Aorta (tissue), 5 donors: ENCODE measurements around the gene MOV10. TPM values are rescaled to one million over a fixed set of nuclear protein-coding genes. Genes with fewer than 3 reads are reported as not detected.
A peak's percentile ranks its signal among the peaks of the same experiment; 100 is the strongest.

Experiments used
- ATAC-seq: fragments of 200-7000 bp; cut with Tn5 transposase; one replicate; pipeline ENCODE4 v1.9.1; 2022; ENCODE audit warnings: moderate library complexity; ENCODE audit not compliant: low FRiP score
- DNase-seq, 2 donors: peaks; one replicate each; pipeline ENCODE4 v3.0.0-alpha.2; 2020
- H3K27ac ChIP-seq, 2 donors: one replicate each; pipeline ENCODE4 v1.5.1; 2013; ENCODE audit warnings: low read length in 2 of 2, mild to moderate bottlenecking in 2 of 2, moderate library complexity in 2 of 2, control low read depth in 1 of 2, inconsistent platforms in 1 of 2, low read depth in 1 of 2
- H3K27me3 ChIP-seq, 2 donors: one replicate each; pipeline ENCODE4 v1.6.1; 2013; ENCODE audit warnings: control low read depth in 1 of 2, low read length in 1 of 2, mild to moderate bottlenecking in 1 of 2, moderate library complexity in 1 of 2; ENCODE audit not compliant: insufficient read depth in 2 of 2, control insufficient read depth in 1 of 2
- H3K36me3 ChIP-seq, 2 donors: one replicate each; pipeline ENCODE4 v1.6.1; 2013; ENCODE audit warnings: control low read depth in 1 of 2, low read length in 1 of 2, mild to moderate bottlenecking in 1 of 2; ENCODE audit not compliant: insufficient read depth in 2 of 2, control insufficient read depth in 1 of 2
- H3K4me1 ChIP-seq, 2 donors: one replicate each; pipeline ENCODE4 v1.6.1; 2013; ENCODE audit warnings: low read length in 2 of 2, control low read depth in 1 of 2, mild to moderate bottlenecking in 1 of 2, moderate library complexity in 1 of 2; ENCODE audit not compliant: insufficient read depth in 2 of 2, control insufficient read depth in 1 of 2
- H3K4me3 ChIP-seq, 2 donors: one replicate each; pipeline ENCODE4 v1.5.1; 2013; ENCODE audit warnings: low read length in 2 of 2, control low read depth in 1 of 2, mild to moderate bottlenecking in 1 of 2
- H3K9me3 ChIP-seq: one replicate; pipeline ENCODE4 v1.6.1; 2013; ENCODE audit warnings: mild to moderate bottlenecking, low read length; ENCODE audit not compliant: control insufficient read depth
- WGBS, 2 donors: extraction: QIAGEN DNeasy Blood & Tissue Kit; methylation state at CpG; one replicate each; pipeline ENCODE4 v1.1.7; 2013; 5-methylcytosine and 5-hydroxymethylcytosine counted together
- intact Hi-C, 2 donors: fragments of 100-400 bp; cut with DNase I; formaldehyde crosslinking; loops; one replicate each; pipeline versions ENCODE4 v1.14.2 to v1.15.0; 2022
- polyA plus RNA-seq, 2 donors: library from polyadenylated mRNA; stranded (reverse); fragments of 200-250 nt; gene quantifications; one replicate each; pipeline ENCODE4 v1.2.3, GENCODE V29; 2013
- total RNA-seq, 2 donors: library from RNA; stranded (reverse); fragmentation: NEBNext Ultra II Directional; extraction: Animal tissue kit (Norgen Biotek cat#: 25700); gene quantifications; one replicate each; pipeline ENCODE4 v1.2.1, GENCODE V29; 2021
- donor health status: healthy with polysubstance abuse.
- donor health status: Bipolar disorder and iron deficiency.
- donor health status: DM: no; HTN: no; CAD: no.
- donor health status: DM: no; HTN: no; CAD: no.
- donor health status: DM: yes; HTN: yes; CAD: no.

The MOV10 gene
- total and polyA plus RNA-seq, 4 donors = 10.8 to 73.4 (median 45.1) TPM

DNA sequence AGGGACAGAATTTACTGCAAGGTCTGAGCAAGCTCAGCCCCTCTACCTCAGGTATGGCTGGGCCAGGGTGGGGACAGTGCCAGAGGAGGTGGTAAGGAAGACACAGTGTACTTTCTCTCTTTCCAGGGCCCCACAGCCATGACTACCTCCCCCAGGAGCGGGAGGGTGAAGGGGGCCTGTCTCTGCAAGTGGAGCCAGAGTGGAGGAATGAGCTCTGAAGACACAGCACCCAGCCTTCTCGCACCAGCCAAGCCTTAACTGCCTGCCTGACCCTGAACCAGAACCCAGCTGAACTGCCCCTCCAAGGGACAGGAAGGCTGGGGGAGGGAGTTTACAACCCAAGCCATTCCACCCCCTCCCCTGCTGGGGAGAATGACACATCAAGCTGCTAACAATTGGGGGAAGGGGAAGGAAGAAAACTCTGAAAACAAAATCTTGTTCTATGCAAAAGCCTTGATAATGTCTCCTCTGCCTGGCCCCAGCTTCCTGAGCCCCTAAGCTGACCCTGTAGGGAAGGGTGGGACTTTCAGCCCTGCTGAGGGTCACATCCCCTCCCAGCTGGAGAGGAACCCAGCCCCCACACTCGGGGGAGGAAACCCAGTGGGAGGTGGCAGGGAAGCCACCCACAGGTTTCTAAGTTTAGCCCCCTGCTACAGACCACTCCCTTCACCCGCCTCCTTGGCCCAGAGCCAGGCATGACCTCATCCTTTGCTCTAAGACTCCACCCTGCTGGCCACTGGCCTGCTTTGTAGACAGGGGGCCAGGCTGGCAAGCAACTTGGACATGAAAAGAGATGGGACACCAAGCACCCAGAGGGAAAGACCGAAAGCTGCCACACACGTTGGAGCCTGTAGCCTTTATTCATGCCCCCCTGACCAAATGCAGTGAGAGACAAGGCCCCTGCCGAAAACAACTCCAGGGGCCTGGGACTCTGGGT lies 26.1 kb downstream of the MOV10 start:
- 5 to 7% methylated on average over 7 of the region's 7 CpGs for WGBS, 2 donors

DNA sequence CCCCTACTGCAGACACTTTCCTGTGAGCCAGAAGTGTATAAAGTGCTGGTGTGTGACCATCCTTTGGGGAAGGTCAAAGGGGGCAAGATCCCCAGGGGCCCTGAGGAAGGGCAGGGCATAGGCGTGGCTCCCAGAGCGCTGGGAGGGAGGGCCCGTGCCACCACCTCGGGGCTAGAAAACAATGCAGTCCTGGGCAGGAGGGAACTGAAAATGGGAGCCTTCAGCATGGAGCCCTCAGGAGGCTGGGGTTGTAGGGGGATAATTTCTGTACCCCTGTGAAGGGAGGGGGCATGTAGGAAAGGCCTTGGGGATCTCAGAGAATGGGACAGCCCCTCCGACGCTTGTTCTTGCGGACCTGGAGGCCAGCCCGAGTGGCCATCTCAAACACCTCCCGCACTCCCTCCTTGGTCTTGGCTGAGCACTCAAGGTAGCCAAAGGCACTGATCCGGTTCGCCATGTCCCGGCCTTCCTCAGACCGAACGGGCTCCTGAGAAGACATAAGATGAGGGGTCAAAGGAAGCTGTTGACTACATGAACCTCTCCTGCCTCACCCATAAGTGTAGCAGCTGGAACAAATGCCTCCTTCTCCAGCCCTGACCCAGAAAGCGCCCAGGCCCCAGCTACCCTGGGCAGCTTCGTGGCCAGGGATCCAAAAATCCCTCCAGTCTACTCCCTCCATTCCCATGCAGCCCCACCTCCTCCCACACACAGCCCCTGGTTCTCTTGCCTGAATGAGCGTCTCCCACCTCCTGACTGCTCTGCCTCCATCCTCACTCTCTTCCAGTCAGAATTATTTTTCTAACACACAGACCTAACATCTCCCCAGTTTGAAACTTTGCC lies 27.0 kb downstream of the MOV10 start:
- no peaks in the 10 kb centered on the region for H3K9me3 ChIP-seq
- H3K27ac ChIP-seq = peak overlapping the region; percentile 52 to 82
- no peak overlapping the region for H3K4me3 ChIP-seq
- 72 to 74% methylated on average over 17 of the region's 17 CpGs for WGBS, 2 donors
- H3K4me1 ChIP-seq = no peaks in the 10 kb centered on the region
- intact Hi-C loops = loop anchor here in 1 of 2 donors (5.0 to 10.0 kb wide), 3 partner anchors 64 to 237 kb away; no protein-coding TSS in a partner anchor
- no peaks in the 10 kb centered on the region for H3K27me3 ChIP-seq
- DNase-seq (peak in 1 of 2 donors; percentile 66), ATAC-seq (no peak)
- no peaks in the 10 kb centered on the region for H3K36me3 ChIP-seq

More for the DNA sequence above, 26.1 kb downstream of the MOV10 start:
- DNase-seq (peak; percentile 98 to 100), ATAC-seq (peak; percentile 88)
- Histone ChIP-seq H3K27me3 (no peaks in the 10 kb centered on the region), H3K36me3 (no peaks in the 10 kb centered on the region), H3K4me3 (no peak overlapping the region), H3K27ac (peak overlapping the region; percentile 52 to 82), H3K4me1 (no peaks in the 10 kb centered on the region), H3K9me3 (no peaks in the 10 kb centered on the region)
- intact Hi-C loops = loop anchor here in 1 of 2 donors (1.0 to 10.0 kb wide), 4 partner anchors 25 to 236 kb away; no protein-coding TSS in a partner anchor

DNA sequence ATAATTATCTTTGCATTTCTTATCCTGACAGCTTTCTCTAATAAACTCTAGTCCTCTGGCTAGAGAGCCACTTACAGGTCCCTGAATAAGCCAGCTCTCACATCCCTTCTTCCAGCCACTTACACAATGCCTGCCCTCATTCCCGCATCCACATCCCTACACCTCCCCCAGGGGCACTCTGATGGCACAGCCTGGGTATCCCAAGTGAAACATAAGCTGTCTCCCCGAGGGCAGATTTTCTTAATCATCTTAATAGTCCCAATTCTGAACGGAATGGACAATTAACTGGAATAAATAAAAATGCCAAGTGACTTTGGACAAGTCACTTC lies 27.6 kb downstream of the MOV10 start:
- H3K27me3 ChIP-seq = no peaks in the 10 kb centered on the region
- no peaks in the 10 kb centered on the region for H3K36me3 ChIP-seq
- H3K4me3 ChIP-seq = no peak overlapping the region
- ATAC-seq (no peak), DNase-seq (peak in 1 of 2 donors; percentile 20)
- intact Hi-C loops = loop anchor here in 1 of 2 donors (5.0 to 10.0 kb wide), 3 partner anchors 65 to 237 kb away; no protein-coding TSS in a partner anchor
- whole genome bisulfite sequencing, 2 donors = 61 to 62% methylated on average over 3 of the region's 3 CpGs
- H3K9me3 ChIP-seq = no peaks in the 10 kb centered on the region
- no peaks in the 10 kb centered on the region for H3K4me1 ChIP-seq
- no peak overlapping the region for H3K27ac ChIP-seq

DNA sequence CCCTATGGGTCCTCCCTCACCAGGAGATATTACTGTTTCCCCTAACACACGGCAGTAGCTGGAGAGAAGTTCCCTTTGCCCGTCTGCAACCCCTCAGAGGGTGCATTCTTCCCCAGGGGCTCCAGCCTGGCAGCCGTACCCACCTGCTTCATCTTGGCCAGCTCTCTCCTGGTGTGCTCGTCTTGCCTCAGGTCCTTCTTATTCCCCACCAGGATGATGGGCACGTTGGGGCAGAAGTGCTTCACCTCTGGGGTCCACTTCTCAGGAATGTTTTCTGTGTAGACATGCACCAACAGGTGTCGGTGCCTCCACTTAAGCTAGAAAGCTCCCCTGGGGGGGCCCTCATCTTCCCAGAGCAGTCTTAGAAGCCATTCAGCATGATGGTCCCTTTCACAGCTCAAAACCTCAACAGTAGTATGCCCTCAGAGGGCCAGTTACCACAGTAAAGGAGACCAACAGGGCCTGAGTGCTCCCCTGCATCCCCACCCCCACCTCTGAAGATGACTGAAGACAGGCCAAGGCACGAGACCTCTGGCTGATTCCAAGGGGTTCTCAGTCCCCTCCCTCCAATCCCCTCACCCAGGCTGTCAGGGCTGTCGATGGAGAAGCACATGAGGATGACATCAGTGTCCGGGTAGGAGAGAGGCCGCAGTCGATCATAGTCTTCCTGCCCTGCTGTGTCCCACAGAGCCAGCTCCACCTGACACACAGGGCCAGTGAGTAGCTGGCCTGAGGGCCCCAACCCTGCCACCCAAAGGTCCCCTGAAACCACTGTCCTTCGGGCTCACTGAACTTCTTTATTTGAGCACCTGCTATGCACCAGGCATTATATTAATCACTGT lies 28.2 kb downstream of the MOV10 start:
- intact Hi-C loops = loop anchor here in 1 of 2 donors (5.0 to 10.0 kb wide), 3 partner anchors 65 to 238 kb away; no protein-coding TSS in a partner anchor
- H3K27me3 ChIP-seq = no peaks in the 10 kb centered on the region
- H3K9me3 ChIP-seq = no peaks in the 10 kb centered on the region
- H3K36me3 ChIP-seq = no peaks in the 10 kb centered on the region
- WGBS, 2 donors = 59 to 63% methylated on average over 12 of the region's 12 CpGs
- no peak overlapping the region for H3K27ac ChIP-seq
- no peaks in the 10 kb centered on the region for H3K4me1 ChIP-seq
- H3K4me3 ChIP-seq = no peak overlapping the region
- ATAC-seq = no peak
- peak in 1 of 2 donors; percentile 67 for DNase-seq

DNA sequence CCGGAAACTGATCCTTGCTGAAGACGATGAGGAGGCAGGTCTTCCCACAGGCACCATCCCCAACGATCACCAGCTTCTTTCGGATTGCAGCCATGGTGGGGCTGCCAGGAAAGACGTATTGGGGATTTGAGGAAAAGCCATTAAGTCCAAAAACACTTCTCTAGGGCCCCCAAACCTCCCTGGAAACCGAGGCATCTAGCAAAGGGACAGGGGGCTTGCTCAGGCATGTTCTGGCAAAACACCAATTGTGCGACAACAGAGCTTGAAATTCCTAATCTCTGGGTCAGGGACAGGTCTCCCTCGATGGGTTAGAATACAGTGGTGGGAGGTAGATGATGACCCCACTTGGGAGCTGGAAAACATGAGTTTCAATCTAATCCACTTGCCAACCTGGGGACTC lies 29.2 kb downstream of the MOV10 start:
- intact Hi-C loops = loop anchor here in 1 of 2 donors (5.0 to 10.0 kb wide), 3 partner anchors 66 to 239 kb away; no protein-coding TSS in a partner anchor
- Histone ChIP-seq H3K27me3 (no peaks in the 10 kb centered on the region), H3K36me3 (no peaks in the 10 kb centered on the region), H3K27ac (no peak overlapping the region), H3K9me3 (no peaks in the 10 kb centered on the region), H3K4me3 (no peak overlapping the region), H3K4me1 (no peaks in the 10 kb centered on the region)
- 61 to 68% methylated on average over 8 of the region's 8 CpGs for WGBS, 2 donors
- DNase-seq = peak in 1 of 2 donors; percentile 37
- no peak for ATAC-seq

DNA sequence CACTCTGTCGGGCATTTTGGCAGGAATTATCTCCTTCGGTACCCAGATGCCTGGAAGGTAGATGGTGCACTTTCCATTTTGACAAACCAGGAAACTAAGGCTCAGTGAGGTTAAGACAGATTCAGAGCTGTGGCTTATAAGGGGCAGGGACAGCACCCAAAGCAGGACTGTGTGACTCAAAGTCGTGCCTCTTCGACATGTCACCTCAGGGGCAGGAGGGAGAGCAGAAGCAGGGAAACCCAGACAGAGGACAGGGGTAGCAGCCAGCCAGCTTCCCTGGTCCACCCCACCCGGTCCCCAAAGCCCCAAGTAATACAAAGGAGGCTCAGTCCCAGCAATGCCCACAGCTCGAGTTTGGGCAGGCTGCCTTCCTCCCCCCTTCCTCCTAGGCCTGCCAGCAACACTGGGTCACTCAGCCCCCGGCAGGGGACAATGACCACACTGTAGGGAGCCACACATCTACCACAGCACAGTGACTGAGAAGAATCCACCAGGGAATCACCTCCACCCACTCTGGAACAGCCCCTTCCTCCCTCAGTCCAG lies 30.0 kb downstream of the MOV10 start:
- ATAC-seq (no peak), DNase-seq (no peak)
- H3K9me3 ChIP-seq = no peaks in the 10 kb centered on the region
- no peaks in the 10 kb centered on the region for H3K36me3 ChIP-seq
- H3K4me1 ChIP-seq = no peaks in the 10 kb centered on the region
- H3K27ac ChIP-seq = peak overlapping the region in 1 of 2 donors; percentile 69
- 17% methylated on average over 7 of the region's 7 CpGs for WGBS, 2 donors
- H3K27me3 ChIP-seq = no peaks in the 10 kb centered on the region
- peak overlapping the region; percentile 1 to 12 for H3K4me3 ChIP-seq
- intact Hi-C loops = loop anchor here in 1 of 2 donors (5.0 to 10.0 kb wide), 3 partner anchors 67 to 240 kb away; no protein-coding TSS in a partner anchor

DNA sequence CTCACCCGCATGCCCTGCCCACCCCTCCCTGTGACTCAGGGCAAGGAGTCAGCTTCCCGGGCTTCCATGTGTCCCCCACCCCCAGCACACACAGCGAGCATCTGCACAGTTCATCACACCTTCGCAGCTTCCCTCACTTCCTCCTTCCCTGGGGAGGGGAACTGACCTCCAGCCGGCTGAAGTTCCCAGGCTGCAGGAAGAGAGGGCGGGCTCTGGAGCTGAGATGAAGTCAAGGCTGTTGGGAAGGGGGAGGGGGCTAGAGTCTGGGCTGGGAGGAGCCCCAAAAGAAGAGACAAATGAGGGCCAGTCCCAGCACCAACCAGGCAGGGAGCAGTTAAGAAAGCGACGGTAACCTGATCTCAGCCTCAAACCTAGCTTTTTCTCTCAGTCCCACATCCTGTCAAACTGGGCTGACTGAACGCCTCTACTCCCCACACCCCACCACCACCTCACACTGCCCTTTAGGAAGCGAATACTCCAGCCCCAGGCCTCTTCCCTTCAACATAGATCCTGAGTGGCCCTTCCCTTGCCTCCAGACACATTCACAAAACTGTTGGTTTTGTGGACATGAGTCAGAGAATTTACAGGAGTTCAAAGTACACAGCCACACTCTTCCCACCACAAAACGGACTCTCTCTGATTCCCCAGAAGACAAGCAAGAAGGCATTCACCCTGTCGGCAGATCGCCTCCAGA lies 30.6 kb downstream of the MOV10 start:
- Histone ChIP-seq H3K9me3 (no peaks in the 10 kb centered on the region), H3K27me3 (no peaks in the 10 kb centered on the region), H3K27ac (peak overlapping the region; percentile 38 to 69), H3K36me3 (no peaks in the 10 kb centered on the region), H3K4me1 (no peaks in the 10 kb centered on the region), H3K4me3 (peak overlapping the region; percentile 7 to 91)
- DNase-seq (peak; percentile 91 to 92), ATAC-seq (peak; percentile 73)
- 1% methylated on average over 13 of the region's 13 CpGs for WGBS, 2 donors
- intact Hi-C loops = loop anchor here (1.0 to 10.0 kb wide), 7 partner anchors 33 to 313 kb away; partner anchors contain the start of genes CAPZA1 (in 2 of the 2), ST7L (in 2 of the 2) and MOV10 (in 1 of the 2)
